HG03060 (cell line): ENCODE results near the gene TRIO.
A peak's percentile ranks its signal among the peaks of the same experiment; 100 is the strongest.

ENCODE experiments used
- ATAC-seq: cut with Tn5 transposase; IDR thresholded peaks from one replicate; pipeline ENCODE4 v1.9.1; 2021; ENCODE audit warnings: low read depth, moderate number of reproducible peaks; ENCODE audit not compliant: unreplicated experiment

Gene TRIO

DNA sequence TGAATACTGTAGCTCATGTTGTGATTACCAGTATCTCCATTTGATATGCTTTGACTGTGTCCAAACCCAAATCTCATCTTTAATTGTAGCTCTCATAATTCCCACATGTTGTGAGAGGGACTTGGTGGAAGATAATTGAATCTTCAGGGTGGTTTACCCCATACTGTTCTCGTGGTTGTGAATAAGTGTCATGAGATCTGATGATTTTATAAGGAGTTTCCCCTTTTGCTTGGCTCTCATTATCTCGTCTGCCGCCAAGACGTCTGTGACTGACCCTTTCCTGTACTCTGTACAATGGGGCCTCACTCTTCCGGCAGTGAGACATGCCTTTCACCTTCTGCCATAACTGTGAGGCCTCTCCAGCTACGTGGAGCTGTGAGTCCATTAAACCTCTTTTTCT is 59.3 kb downstream of the TRIO start:
- ATAC-seq: no peak

DNA sequence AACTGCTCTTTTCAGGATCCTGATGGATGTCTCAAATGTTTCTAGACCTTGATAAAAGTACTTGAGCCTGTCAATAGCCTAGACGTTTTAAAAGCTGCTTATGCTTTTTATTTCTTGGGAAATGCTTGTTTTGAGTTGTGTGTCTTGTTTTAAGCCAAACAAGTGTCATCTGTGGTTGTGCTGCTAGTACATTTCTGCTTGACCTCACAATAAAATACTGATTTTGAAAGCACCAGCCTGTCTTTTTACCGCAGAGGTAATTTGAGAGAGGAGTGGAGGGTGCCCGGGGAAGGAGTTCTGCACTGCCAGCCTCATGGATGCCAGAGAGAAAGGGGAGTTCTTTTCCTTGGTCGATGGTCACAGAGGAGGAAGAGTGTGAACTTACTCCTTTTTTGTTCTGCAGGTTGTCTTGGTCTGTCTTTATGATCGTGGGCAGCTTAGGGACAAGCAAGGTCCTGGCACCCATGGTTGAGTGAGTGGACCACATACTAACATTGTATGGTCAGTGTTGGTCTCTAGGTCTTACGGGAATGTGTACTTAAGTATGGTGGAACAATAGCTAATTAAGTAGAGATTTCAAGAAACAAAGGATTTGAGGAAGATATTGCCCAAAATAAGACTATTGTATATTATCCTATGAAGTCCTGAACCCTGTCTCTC is 61.0 kb downstream of the TRIO start:
- no peak for ATAC-seq

DNA sequence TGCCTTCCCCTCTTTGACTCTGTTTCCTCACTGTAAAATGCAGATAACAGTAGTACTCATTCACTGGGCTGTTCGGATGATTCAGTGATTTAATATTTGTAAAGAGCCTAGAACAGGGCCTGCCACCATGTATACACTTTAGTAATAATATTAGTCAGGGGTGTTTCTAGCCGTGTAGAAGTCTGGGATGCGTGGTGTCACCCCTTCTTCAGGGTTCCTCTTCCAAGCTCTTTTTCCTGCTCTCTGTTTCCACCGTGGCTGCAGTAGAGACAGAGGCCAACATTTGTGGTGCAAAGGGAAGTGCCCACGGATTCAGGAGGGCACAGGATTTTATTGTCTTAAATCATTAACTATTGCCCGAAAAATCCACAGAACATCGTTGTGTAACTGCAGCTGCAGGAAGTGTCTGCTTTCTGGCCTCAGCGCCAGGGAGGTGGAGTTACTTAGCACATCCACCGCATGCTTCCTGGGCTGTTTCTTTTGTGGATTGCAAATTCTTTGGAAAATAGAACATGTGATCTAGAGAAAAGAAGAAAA is 61.7 kb downstream of the TRIO start:
- ATAC-seq: no peak

DNA sequence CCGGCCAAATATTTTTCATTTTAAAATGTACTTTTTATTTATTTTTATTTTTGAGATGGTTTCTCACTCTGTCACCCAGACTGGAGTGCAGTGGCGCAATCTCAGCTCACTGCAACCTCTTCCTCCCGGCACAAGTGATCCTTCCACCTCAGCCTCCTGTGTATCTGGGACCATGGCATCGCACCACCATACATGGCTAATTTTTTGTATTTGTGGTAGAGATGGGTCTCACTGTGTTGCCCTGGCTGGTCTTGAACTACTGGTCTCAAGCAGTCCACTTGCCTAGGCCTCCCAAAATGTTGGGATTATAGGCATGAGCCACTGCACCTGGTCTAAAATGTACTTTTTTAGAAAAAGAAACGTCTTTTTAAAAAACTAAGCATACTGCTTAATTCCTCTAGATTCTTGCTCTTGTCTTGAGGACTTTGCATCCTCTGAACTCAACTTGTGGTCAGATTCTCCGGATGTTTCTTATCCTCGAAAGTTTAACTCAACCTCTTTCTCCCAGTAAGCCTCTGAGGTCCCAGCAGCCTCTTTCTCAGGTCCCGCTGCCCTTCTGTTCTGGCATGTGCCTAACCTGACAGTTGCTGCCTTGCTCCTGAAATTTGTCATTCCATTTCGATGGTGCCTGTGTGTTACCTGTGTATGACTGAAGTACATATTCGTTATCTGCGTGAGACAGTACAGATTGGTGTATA is 63.0 kb downstream of the TRIO start:
- ATAC-seq: no peak

DNA sequence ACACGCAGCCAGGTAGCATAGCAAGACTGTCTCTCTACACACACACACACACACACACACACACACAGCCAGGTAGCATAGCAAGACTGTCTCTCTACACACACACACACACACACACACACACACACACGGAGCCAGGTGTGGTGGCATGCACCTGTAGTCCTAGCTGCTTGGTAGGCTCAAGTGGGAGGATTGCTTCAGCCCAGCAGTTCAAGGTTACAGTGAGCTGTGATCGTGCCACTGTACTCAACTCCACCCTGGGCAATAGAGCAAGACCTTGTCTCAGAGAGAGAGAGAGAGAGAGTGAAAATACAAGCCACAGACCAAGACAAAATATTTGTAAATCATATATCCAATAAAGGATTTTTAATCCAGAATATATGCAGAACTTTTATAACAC is 64.3 kb downstream of the TRIO start:
- ATAC-seq: peak; percentile 20

DNA sequence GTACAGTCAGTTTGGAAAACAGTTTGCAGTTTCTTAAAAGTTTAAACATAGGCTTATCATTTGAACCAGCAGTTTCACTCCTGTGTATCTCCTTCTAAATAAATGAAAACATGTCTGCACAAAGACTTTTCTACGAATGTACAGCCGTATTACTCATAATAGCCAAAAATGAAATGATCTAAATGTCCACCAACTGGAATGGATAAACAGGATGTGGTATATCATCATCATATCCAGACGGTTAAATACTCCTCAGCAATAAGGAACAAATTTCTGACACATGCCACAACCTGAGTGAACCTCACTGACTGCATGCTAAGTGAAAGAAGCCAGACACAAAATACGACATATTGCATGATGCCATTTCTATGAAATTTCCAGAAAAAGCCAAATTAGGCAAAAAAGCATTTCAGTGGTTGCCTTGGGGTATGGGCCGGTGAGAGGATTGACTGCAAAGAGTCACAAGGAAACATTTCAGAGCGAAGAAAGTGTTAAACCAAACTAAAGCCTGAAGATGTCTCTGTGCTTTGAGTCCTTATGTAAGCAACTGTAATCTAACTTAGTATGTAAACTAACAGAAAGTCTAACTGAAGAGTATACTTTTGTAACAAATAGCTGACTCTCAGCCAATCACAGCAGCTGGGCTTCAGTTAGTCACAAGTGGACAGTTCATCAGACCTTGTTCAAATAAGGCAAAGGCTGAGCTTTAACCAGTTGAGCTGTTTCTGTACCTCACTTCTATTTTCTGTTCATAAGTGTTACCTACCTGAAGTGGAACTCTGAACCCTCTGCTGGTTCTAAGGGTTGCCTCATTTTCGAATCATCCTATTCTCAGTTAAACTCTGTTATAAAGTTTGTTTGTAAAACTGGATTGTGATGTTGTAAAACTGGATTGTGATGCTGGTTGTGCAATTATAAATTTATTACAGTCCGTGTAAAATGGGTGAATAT is 65.2 kb downstream of the TRIO start:
- peak; percentile 49 for ATAC-seq

DNA sequence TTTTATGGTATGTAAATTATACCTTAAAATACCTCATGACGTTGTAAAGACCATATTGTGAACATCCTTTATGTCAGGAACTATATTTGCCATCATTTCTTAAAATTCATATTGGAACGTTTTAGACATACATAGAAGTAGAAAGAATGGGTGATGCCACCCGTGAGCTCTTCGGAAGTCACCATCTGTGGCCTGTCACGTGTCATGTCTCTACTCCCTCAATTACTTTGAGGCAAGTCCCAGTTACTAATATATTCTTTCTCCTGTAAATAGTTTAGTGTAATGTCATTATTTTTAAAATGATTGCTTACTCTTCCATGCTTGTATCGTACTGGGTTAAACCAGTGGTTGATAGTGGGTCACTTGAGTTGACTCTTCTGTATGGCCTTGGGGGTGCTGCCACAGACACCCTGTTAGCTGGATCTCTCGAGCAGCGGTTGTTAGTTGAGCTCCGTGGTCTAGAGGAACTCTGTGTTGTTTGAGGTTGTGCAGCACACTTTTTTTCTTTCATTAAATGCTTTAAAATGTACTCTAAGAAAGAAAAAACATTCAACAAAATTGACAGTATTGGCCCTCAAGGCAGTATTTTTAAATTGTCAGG is 66.2 kb downstream of the TRIO start:
- no peak for ATAC-seq

DNA sequence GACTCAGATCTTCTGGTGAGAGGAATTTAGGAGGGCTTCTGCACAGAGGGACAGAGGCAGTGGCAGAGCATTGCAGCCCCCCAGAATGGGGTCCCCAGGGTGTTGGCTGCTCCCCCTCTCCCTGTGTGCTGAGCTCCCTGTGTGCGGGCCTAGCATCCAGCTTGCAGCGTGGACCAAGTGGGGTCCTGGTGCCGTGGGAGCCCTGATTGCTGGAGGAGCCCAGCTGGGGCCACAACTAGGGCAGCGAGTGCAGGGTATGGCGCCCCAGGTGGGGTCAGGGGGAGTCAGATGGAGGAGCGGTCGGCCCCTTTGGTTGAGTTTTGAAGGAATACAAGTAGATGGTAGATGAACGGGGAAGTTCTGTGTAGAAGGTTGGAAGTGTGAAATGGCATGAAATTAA is 66.7 kb downstream of the TRIO start:
- ATAC-seq: no peak

DNA sequence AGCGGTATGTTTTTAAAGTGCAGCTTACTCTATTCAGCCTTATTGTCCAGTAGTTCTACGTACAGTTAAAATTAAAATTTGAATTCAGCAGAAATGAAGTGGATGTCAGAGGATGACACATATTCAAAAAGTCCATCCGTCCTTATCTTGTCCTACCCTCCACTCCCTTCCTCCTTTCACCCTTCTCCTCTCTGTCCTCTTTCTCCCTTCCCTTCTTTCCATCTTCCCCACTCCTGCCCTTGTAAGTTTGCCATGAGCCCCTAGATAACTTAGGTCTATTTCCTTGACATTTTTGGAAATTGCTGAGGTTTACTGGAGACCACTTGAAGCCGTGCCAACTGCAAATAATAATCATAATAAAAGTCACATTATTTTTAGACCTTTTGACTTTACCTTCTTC is 67.6 kb downstream of the TRIO start:
- no peak for ATAC-seq

DNA sequence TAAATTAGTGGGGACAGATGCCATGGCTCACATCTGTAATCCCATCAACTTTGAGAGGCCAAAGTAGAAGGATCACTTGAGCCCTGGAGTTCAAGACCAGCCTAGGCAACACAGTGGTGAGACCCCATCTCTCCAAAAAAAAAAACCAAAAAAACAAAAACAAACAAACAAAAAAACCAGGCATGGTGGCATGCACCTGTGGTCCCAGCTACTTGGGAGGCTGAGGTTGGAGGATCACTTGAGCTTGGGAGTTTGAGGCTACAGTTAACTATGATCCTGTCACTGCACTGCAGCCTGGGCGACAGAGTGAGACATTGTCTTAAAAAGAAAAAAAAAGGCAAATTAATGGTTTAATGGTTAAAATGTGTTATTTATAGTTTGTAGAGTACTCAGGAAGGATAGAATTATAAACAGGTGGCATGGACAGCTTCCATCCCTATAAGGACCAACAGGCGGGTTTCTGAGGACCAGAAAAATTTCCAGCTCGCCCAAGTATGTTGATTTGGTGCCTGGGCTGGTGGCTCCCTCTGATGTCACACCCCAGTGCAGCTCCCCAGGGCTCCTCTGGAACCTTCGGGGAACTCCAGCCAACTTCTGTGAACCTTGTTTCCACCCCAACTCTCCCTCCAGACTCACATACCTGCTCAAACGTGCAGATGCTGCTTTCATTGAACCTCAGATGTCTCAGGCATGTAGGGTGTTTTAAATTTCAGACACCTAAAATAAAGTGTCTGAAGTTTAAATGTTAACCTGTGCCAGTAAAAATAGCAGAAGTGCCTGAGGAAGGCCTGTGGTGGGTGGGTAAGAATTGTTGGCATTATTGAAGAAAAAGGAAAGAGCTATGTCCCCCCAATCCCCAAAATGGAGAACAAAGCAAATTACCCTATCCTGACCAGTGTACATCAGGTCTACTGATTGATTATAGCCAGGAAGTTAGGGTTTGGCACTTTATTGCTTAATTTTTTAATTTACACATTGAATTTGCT is 69.0 kb downstream of the TRIO start:
- peak; percentile 20 for ATAC-seq

DNA sequence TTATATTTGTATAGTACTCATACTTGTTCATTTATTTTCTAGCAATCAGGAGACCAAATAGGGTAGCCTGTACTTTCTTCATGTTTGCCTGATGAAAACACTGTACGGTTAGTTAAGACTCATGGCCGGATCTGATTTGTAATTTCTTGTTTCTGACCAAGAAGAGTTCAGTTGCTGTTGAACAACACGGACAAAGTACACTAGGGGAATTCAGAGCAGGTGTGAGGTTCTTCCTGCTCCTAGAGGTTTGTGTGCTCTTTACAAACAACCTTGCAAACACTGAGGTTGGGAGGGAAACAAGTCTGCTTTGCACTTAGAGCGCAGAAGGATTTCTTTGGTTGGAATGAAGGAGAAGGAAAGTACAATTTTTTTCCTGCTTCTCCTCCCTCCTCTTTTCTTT is 69.7 kb downstream of the TRIO start:
- no peak for ATAC-seq

DNA sequence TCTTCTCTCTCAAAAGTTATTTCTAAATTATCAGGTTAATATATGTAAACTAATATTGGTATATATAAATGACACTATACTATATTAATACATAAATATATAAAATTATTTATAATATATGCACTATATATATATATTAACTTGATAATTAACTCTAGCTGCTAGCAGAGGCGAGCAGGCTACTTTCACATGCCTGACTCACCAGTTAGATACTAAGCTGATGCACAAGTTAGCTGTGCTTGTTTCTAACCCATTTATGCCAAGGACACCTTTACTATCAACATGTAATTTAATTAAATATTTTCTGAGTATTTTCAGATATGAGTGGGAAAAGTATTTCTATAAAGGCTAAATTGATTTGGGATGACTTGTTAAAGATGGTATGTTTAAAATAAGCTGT is 70.1 kb downstream of the TRIO start:
- no peak for ATAC-seq

DNA sequence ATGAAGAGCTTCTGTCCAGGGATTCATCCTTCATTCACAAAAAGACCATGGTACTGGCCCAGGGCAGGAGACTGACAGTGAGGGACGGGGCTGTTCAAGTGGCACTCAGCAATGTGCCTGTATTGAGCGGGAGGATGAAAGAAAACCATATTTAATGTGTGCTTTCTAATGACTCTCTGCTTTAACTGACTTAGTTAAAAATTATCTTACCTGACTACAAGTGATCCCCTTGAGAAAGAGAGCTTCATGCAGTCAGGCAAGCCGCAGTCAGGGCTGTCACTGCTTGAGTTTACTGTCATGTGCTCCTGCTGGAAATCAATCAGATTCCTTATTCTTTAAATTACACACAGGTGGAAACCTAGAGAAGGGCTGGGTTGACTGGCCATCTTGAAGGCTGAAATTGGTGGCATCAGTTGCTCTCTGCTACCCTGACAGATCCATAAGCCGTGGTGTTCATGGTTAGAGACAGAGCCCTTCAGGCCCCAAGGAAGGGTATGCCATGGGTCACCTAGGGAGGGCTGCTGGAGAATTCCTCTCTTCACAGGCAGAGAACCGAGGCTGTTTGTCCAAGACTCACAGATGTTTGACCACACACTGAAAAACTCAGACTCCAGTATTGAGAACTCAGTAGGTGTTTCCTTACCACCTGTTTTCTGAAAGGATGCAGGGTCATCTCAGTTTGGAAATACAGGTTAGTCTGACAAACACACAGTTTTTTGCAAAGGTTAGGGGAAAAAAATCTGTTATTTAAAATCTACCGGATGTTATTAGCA is 70.9 kb downstream of the TRIO start:
- ATAC-seq: no peak

DNA sequence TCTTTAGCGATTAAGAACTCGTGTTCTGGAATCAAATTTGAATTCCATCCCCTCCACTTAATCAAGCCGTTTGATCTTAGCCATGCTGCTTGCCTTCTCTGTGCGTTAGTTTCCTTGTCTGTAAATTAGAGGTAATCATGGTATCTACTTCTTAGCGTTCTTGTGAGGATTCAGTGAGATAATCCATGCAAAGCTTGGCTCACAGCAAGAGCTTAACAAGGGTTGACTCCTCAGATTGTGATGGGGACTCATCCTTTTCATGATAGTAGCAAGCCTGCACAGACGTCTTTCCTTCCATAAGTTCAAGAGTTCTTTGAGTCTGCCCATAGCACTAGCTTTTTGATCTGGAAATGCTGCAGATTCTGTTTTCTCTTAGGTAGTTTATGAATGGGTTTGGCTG is 72.8 kb downstream of the TRIO start:
- no peak for ATAC-seq

DNA sequence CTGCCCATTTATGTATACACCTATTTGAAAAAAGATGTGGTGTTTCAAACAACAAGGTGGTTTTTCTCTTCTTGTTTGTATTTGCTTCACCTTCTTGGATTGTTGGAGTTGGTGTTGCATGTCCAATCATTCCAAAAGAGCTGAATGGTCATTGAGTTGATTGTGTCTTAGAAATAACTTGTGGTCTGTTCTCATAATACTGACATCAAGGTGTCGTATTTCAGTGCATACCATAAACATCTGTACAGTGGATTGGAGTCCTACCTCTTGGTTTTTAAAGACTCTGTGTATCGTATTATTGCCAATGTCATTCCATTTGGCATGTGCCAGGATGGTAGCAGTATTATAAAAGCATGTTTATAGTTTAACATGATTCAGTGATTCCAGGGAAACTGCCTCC is 73.2 kb downstream of the TRIO start:
- ATAC-seq: no peak

DNA sequence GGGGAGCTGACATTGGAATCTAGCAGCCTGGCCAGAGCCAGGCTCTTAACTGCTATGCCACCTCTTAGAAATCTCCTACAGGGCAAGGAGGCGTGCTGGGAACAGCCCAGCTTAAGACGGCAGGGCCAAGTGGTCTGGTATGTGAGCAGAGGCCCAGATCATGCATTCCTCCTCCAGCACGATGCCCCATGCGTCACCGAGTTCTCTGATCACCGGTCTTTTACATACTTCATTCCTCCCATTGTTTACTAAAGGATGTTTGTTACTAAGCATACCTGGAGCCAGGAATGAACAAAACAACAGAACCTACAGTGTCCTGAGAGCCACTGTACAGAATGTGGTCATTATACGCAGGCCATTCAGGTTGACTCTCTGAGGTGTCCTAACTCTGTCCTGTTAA is 73.8 kb downstream of the TRIO start:
- ATAC-seq: no peak

DNA sequence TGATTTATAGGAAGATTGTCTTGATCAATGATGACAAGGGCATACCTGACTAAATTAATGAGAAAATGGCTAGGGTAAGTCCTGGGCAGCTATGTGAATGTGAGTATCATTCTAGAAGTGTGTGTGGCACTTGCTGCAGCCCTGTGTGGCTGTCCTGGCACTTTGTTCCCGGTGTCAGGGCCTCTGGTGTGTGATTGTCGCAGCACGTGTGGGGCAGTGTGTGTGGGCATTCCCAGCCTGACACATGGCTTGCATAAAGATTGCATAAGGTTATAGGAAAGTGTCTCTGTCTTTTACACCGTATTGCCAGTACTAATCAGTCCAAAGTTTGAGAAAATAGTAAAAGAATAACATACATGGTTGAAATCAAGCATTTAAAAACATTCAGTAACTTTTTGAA is 74.4 kb downstream of the TRIO start:
- no peak for ATAC-seq

DNA sequence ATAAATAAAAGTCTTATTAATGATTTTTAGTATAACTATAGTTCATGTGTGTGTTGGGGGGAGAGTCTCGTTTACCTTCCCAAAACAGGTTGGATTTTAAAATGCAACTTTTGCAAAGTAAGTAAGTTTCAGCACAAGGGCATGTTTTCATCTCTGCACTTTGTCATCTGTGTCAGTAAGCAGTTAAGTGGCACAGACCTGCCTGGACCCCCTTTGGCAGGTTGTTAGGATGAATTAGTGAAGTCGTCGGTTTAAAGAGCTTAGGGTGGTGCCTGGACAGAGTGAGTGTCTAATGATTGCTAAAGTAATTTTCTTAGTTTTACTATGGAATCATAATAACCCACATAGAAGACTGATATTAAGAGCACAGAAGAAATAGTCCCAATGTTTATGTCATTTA is 74.9 kb downstream of the TRIO start:
- no peak for ATAC-seq

DNA sequence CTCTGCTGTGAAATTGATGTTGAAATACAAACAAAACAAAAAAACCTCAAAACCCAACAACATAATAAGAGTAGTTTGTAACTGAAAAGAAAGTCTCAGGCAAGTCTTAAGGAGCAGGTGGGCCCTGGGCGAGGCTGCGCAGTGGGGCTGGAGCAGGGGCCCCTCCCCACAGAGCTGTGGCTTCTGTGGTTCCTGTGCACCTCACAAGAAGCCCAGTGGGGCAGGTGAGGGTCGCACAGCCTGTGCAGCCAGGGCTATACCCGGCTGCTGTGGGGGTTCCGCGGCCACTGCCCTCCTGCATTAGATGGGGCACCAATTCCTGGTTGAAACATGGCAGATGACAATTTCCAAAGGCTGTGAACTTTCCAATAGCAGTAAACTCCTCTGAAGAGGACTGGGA is 75.3 kb downstream of the TRIO start:
- no peak for ATAC-seq
